Natural killer cell (primary cell): Measurements from ENCODE around the gene FAM13A. TPM values are rescaled to one million over a fixed set of nuclear protein-coding genes. Genes with fewer than 3 reads are reported as not detected.

ENCODE experiments used
- ATAC-seq, 3 donors: fragments of 150-1000 bp in 2 of 3; fragments of 200-7000 bp in 1 of 3; cut with Tn5 transposase; 1 replicate in 1 of 3; 2 replicates in 2 of 3; pipeline ENCODE4 v1.10.0; 2021; ENCODE audit warnings: mild to moderate bottlenecking in 2 of 3, moderate library complexity in 2 of 3
- DNase-seq, 2 donors: peaks; one replicate each; pipeline versions ENCODE4 v3.0.0 to v3.0.0-alpha.2; 2013 to 2021; ENCODE audit warnings: mixed read lengths in 1 of 2
- H3K27ac ChIP-seq: one replicate; pipeline ENCODE4 v1.5.1; 2013; ENCODE audit warnings: mild to moderate bottlenecking, low read length
- H3K27me3 ChIP-seq: one replicate; pipeline ENCODE4 v1.6.1; 2013; ENCODE audit warnings: low read length; ENCODE audit not compliant: control insufficient read depth, insufficient read depth
- H3K36me3 ChIP-seq: one replicate; pipeline ENCODE4 v1.6.1; 2013; ENCODE audit warnings: low read length; ENCODE audit not compliant: control insufficient read depth, insufficient read depth
- H3K4me1 ChIP-seq: one replicate; pipeline ENCODE4 v1.6.1; 2013; ENCODE audit warnings: low read length; ENCODE audit not compliant: control insufficient read depth, insufficient read depth
- H3K4me3 ChIP-seq: one replicate; pipeline ENCODE4 v1.5.1; 2013; ENCODE audit warnings: low read length
- H3K9me3 ChIP-seq: one replicate; pipeline ENCODE4 v1.6.1; 2013; ENCODE audit warnings: low read length; ENCODE audit not compliant: control insufficient read depth, insufficient read depth
- H3K27ac Mint-ChIP-seq, 2 donors: one replicate each; pipeline ENCODE4 v1.8.0; 2022; ENCODE audit warnings: mild to moderate bottlenecking in 2 of 2, mixed read lengths in 2 of 2, moderate library complexity in 1 of 2
- H3K27me3 Mint-ChIP-seq, 2 donors: one replicate each; pipeline ENCODE4 v1.8.0; 2022; ENCODE audit warnings: low read depth in 2 of 2, mixed read lengths in 2 of 2
- H3K36me3 Mint-ChIP-seq: one replicate; pipeline ENCODE4 v1.8.0; 2022; ENCODE audit warnings: mixed read lengths
- H3K4me1 Mint-ChIP-seq, 2 donors: one replicate each; pipeline ENCODE4 v1.8.0; 2022; ENCODE audit warnings: mixed read lengths in 2 of 2
- H3K4me3 Mint-ChIP-seq: one replicate; pipeline ENCODE4 v1.8.0; 2022; ENCODE audit warnings: mild to moderate bottlenecking, moderate library complexity, mixed read lengths
- H3K9me3 Mint-ChIP-seq, 2 donors: one replicate each; pipeline ENCODE4 v1.8.0; 2022; ENCODE audit warnings: mixed read lengths in 2 of 2
- CTCF ChIP-seq: fragments of 200-600 bp; IDR thresholded peaks from one replicate; pipeline ENCODE4 v1.8.0; 2022; ENCODE audit warnings: antibody characterized with exemption
- WGBS: methylation state at CpG from one replicate; pipeline ENCODE4 v1.1.7; 2013; ENCODE audit warnings: missing lambda C conversion rate; ENCODE audit not compliant: insufficient coverage; 5-methylcytosine and 5-hydroxymethylcytosine counted together
- intact Hi-C: fragments of 100-400 bp; cut with micrococcal nuclease; formaldehyde crosslinking; loops from one replicate; pipeline ENCODE4 v1.14.2; 2022
- total RNA-seq, 4 donors: library from RNA; stranded (reverse); fragments of 120-200 nt in 1 of 4; gene quantifications; one replicate each; pipeline versions ENCODE4 v1.2.3 to v1.2.4, GENCODE V29; 2013 to 2022

The FAM13A gene
- total RNA-seq, 3 donors from 2014 or later (not counting 1 experiment from before 2014, with no cell fraction given) = 8.8 to 10.0 (median 8.9) TPM

GRCh38 chr4:88788895-88789294 is 268.1 kb downstream of the FAM13A start:
- intact Hi-C loops = no loop called here
- Histone ChIP-seq H3K27ac (no peak overlapping the region), H3K4me1 (no peaks in the 10 kb centered on the region), H3K27me3 (no peaks in the 10 kb centered on the region), H3K36me3 (peaks cover 2% of the 10 kb centered on the region), H3K9me3 (no peaks in the 10 kb centered on the region), H3K4me3 (no peak overlapping the region)
- H3K27ac Mint-ChIP-seq = no peak overlapping the region
- no peak for TF ChIP-seq CTCF
- no peaks in the 10 kb centered on the region for H3K9me3 Mint-ChIP-seq
- no peaks in the 10 kb centered on the region for H3K27me3 Mint-ChIP-seq
- H3K36me3 Mint-ChIP-seq = no peaks in the 10 kb centered on the region
- no peak for DNase-seq
- no peak overlapping the region for H3K4me3 Mint-ChIP-seq
- no peak for ATAC-seq
- H3K4me1 Mint-ChIP-seq = peaks cover 0 to 6% of the 10 kb centered on the region in 2 donors

GRCh38 chr4:88788424-88788823 is 268.6 kb downstream of the FAM13A start:
- Mint-ChIP-seq H3K9me3 (no peaks in the 10 kb centered on the region), H3K27ac (no peak overlapping the region), H3K27me3 (no peaks in the 10 kb centered on the region), H3K36me3 (no peaks in the 10 kb centered on the region), H3K4me1 (peaks cover 0 to 6% of the 10 kb centered on the region in 2 donors), H3K4me3 (no peak overlapping the region)
- no peak for TF ChIP-seq CTCF
- intact Hi-C loops = no loop called here
- ATAC-seq = no peak
- H3K4me3 ChIP-seq = no peak overlapping the region
- H3K36me3 ChIP-seq = peaks cover 2% of the 10 kb centered on the region
- no peak overlapping the region for H3K27ac ChIP-seq
- H3K4me1 ChIP-seq = no peaks in the 10 kb centered on the region
- H3K9me3 ChIP-seq = no peaks in the 10 kb centered on the region
- WGBS = no CpG with 5 or more reads among the region's 1 CpG
- DNase-seq = no peak
- H3K27me3 ChIP-seq = no peaks in the 10 kb centered on the region

- H3K4me3 Mint-ChIP-seq = no peak overlapping the region
- intact Hi-C loops = no loop called here
- H3K27me3 Mint-ChIP-seq = no peaks in the 10 kb centered on the region
- no peak for TF ChIP-seq CTCF
- no peaks in the 10 kb centered on the region for H3K36me3 Mint-ChIP-seq
- Histone ChIP-seq H3K36me3 (peaks cover 4% of the 10 kb centered on the region), H3K9me3 (no peaks in the 10 kb centered on the region), H3K27me3 (no peaks in the 10 kb centered on the region), H3K4me3 (no peak overlapping the region), H3K27ac (no peak overlapping the region), H3K4me1 (no peaks in the 10 kb centered on the region)
- H3K9me3 Mint-ChIP-seq = no peaks in the 10 kb centered on the region
- no peak overlapping the region for H3K27ac Mint-ChIP-seq
- H3K4me1 Mint-ChIP-seq = no peaks in the 10 kb centered on the region
- no peak for ATAC-seq
- no CpG with 5 or more reads among the region's 1 CpG for WGBS
- DNase-seq = no peak
Observed at GRCh38 chr4:88786011-88786410, 271.0 kb downstream of the FAM13A start.

GRCh38 chr4:88780389-88780788 is 276.6 kb downstream of the FAM13A start:
- TF ChIP-seq CTCF = no peak
- no peak for DNase-seq
- Histone ChIP-seq H3K27me3 (no peaks in the 10 kb centered on the region), H3K27ac (no peak overlapping the region), H3K36me3 (peaks cover 4% of the 10 kb centered on the region), H3K9me3 (no peaks in the 10 kb centered on the region), H3K4me1 (no peaks in the 10 kb centered on the region), H3K4me3 (no peak overlapping the region)
- H3K27me3 Mint-ChIP-seq = no peaks in the 10 kb centered on the region
- H3K4me1 Mint-ChIP-seq = no peaks in the 10 kb centered on the region
- intact Hi-C loops = no loop called here
- H3K27ac Mint-ChIP-seq = no peak overlapping the region
- WGBS = 100% methylated on average over 1 of the region's 1 CpG
- no peaks in the 10 kb centered on the region for H3K36me3 Mint-ChIP-seq
- no peaks in the 10 kb centered on the region for H3K9me3 Mint-ChIP-seq
- ATAC-seq = no peak
- no peak overlapping the region for H3K4me3 Mint-ChIP-seq
